ENCODE data around the gene C3. TPM values are rescaled to one million over a fixed set of nuclear protein-coding genes. Genes with fewer than 3 reads are reported as not detected.

C3 gene
- total and polyA plus RNA-seq, 2 of the 13 experiments (the other 11 are each of a cell fraction or from before 2014, with no cell fraction given) = 1,455 to 6,272 TPM

DNA sequence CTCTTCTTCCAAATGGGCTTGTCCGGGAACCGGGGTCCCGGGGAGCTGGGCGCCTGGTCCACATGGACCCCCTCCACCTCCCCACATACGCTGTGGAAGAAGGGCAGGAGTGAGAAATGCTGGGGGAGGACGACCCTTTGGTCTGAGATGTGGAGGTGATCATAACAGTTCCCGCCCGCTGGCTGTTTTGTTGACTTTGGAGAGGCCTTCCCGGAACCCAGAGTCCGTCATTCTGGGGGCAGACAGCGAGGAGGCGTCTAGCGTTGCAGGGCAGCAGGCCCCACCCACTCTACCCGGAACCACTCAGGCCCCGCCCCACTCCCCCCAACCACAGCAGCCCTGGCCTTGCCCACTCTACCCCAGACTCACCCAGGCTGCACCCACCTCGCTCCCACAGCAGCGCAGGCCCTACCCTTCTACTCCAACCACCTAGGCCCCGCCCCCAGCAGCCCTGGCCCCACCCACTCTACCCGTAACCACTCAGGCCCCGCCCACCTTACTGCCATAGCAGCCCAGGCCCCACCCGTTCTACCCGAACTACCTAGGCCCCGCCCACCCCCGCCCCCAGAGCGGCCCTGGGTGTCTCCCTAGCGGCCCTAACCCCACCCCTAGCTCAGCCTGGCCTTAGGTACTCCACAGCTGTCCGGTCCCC lies 9.8 kb upstream of the C3 start (continued):
- TF ChIP-seq ZNF513 (CRISPR knock-in tag; conservative IDR thresholded peaks at IDR 0.05) (no peak), RAD21 (CRISPR knock-in tag; IDR thresholded peaks at IDR 0.05) (0 out of 2 replicates have a peak, but pooled peaks have one; percentile 24), ZMYM3 (CRISPR knock-in tag; IDR thresholded peaks at IDR 0.05) (no peak), MIER2 (CRISPR knock-in tag; IDR thresholded peaks at IDR 0.05) (no peak), GATAD1 (CRISPR knock-in tag; IDR thresholded peaks at IDR 0.05) (peak; percentile 47), SP2 (CRISPR knock-in tag; IDR thresholded peaks at IDR 0.05) (peak; percentile 48; the same call in 1 of the 2 replicates), ESRRA (CRISPR knock-in tag; IDR thresholded peaks at IDR 0.05; ENCODE audit: low read depth) (no peak), ZNF121 (CRISPR knock-in tag; IDR thresholded peaks at IDR 0.05) (peak; percentile 38; the same call in 1 of the 2 replicates), TFDP2 (CRISPR knock-in tag; IDR thresholded peaks at IDR 0.05) (peak; percentile 91), ZHX2 (IDR thresholded peaks at IDR 0.05; ENCODE audit: low read depth) (no peak), ZHX2 (CRISPR knock-in tag; IDR thresholded peaks at IDR 0.05; ENCODE audit: borderline replicate concordance) (no peak), ZNF589 (CRISPR knock-in tag; conservative IDR thresholded peaks at IDR 0.05) (peak; percentile 55; the same call in 1 of the 2 replicates), ZNF3 (CRISPR knock-in tag; IDR thresholded peaks at IDR 0.05) (no peak)
- TF ChIP-seq, protein P1, sequence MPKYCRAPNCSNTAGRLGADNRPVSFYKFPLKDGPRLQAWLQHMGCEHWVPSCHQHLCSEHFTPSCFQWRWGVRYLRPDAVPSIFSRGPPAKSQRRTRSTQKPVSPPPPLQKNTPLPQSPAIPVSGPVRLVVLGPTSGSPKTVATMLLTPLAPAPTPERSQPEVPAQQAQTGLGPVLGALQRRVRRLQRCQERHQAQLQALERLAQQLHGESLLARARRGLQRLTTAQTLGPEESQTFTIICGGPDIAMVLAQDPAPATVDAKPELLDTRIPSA (CRISPR knock-in tag; IDR thresholded peaks at IDR 0.05; ENCODE audit: borderline replicate concordance) = no peak
- TF ChIP-seq, protein P2, sequence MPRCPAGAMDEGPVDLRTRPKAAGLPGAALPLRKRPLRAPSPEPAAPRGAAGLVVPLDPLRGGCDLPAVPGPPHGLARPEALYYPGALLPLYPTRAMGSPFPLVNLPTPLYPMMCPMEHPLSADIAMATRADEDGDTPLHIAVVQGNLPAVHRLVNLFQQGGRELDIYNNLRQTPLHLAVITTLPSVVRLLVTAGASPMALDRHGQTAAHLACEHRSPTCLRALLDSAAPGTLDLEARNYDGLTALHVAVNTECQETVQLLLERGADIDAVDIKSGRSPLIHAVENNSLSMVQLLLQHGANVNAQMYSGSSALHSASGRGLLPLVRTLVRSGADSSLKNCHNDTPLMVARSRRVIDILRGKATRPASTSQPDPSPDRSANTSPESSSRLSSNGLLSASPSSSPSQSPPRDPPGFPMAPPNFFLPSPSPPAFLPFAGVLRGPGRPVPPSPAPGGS (CRISPR knock-in tag; IDR thresholded peaks at IDR 0.05) = no peak; the same call in 1 of the 2 replicates
- TF ChIP-seq, protein P3, sequence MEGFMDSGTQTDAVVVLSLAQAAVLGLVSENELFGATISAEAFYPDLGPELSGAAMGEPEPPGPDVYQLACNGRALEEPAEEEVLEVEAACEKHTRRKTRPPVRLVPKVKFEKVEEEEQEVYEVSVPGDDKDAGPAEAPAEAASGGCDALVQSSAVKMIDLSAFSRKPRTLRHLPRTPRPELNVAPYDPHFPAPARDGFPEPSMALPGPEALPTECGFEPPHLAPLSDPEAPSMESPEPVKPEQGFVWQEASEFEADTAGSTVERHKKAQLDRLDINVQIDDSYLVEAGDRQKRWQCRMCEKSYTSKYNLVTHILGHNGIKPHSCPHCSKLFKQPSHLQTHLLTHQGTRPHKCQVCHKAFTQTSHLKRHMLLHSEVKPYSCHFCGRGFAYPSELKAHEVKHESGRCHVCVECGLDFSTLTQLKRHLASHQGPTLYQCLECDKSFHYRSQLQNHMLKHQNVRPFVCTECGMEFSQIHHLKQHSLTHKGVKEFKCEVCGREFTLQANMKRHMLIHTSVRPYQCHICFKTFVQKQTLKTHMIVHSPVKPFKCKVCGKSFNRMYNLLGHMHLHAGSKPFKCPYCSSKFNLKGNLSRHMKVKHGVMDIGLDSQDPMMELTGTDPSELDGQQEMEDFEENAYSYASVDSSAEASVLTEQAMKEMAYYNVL (CRISPR knock-in tag; IDR thresholded peaks at IDR 0.05; ENCODE audit: borderline replicate concordance) = 0 out of 2 replicates have a peak, but pooled peaks have one; percentile 17
